ENCODE results near the gene NR2C2.

DNA sequence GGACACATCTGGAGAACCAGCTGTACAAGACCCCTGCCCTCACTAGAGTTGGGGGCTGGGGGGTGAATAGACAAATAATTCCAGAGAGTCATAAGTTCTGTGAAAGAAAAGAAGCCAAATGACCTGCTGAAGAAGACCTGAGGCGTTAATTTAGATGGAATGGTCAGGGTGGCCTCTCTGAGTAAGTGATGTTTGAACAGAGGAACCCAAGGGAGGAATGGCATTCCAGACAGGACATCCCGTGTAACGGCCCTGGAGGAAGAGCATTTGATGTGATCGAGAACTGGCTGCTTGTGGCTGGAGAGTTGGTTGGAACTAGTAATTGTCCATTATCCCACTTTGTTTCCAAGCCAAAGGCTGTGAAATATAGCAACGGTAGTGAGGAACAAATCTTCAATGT is 1.7 kb downstream of the NR2C2 start:
- no peak for TF ChIP-seq POLR2AphosphoS5 (IDR thresholded peaks at IDR 0.05; ENCODE audit: insufficient read depth in 1 of 2, low read depth in 1 of 2)
- TF ChIP-seq, protein P1, sequence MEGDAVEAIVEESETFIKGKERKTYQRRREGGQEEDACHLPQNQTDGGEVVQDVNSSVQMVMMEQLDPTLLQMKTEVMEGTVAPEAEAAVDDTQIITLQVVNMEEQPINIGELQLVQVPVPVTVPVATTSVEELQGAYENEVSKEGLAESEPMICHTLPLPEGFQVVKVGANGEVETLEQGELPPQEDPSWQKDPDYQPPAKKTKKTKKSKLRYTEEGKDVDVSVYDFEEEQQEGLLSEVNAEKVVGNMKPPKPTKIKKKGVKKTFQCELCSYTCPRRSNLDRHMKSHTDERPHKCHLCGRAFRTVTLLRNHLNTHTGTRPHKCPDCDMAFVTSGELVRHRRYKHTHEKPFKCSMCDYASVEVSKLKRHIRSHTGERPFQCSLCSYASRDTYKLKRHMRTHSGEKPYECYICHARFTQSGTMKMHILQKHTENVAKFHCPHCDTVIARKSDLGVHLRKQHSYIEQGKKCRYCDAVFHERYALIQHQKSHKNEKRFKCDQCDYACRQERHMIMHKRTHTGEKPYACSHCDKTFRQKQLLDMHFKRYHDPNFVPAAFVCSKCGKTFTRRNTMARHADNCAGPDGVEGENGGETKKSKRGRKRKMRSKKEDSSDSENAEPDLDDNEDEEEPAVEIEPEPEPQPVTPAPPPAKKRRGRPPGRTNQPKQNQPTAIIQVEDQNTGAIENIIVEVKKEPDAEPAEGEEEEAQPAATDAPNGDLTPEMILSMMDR (IDR thresholded peaks at IDR 0.05): no peak
